Vagina (tissue), 2 donors: Measurements from ENCODE around the gene CRLF1.

Experiments
- CTCF ChIP-seq, 3 experiments: fragments of 450-650 bp in 2 of 3; fragments of 200-600 bp in 1 of 3; sonication (generic) in 1 of 3; IDR thresholded peaks; one replicate each; pipeline ENCODE4 v1.5.1; 2017 to 2019; ENCODE audit warnings: antibody characterized with exemption in 3 of 3, mild to moderate bottlenecking in 2 of 3, moderate library complexity in 2 of 3
- POLR2A ChIP-seq, 2 donors: fragments of 450-650 bp; IDR thresholded peaks; one replicate each; pipeline ENCODE4 v1.6.1; 2017; ENCODE audit warnings: antibody characterized with exemption in 2 of 2, mild to moderate bottlenecking in 2 of 2, moderate library complexity in 2 of 2

- TF ChIP-seq POLR2A (IDR thresholded peaks at IDR 0.05) (no peak), CTCF (IDR thresholded peaks at IDR 0.05) (no peak)
Observed at GRCh38 chr19:18647371-18647767, 40.8 kb upstream of the CRLF1 start.
